ENCODE data around the gene MTMR12.

DNA sequence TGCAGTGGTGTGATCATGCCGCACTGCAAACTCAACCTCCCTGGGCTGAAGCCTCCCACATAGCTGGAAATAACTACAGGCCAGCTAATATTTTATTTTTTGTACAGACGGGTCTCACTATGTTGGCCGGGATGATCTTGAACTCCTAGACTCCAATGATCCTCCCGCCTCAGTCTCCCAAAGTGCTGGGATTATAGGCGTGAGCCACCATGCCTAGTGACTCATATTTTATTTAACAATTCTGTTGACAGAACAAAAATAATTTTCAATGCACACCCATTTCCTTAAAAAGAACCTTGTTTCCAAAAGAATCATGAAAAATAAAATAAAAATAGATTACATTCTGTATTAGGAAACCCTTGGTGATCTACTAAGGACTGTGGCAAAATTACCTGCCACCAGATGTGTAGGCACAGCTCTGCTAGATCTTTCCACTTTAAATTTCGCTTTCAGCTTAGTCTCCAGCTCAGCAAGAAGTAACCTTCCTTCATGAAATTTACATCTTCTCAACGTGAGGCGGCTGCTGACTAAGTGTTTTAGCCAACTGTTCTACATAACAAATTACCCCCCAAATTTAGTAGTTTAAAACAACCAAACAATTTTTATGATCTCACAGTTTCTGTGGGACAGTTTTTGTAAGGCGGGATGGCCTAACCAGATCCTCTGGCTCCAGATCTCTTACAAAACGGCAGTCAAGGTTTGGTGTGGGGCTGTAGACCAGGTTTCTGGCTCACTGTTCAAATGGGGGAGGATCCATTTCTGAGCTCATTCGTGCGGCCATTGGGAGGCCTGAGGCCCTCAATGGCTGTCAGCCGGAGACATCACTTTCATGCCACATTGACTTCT is 106.0 kb downstream of the MTMR12 start:
- TF ChIP-seq CTCF (IDR thresholded peaks at IDR 0.05) (no peak), POLR2A (IDR thresholded peaks at IDR 0.05) (no peak)
